Neuronal stem cell (in vitro differentiated cells): ENCODE measurements around the gene STIL.
A peak's percentile ranks its signal among the peaks of the same experiment; 100 is the strongest.
"Not testable (repeated sequence)": the region's sequence is repeated elsewhere in the genome, so short reads cannot be mapped to it uniquely, and the experiment has no call there.

Experiments
- DNase-seq: peaks from one replicate; pipeline ENCODE4 v3.0.0-alpha.2; 2013; ENCODE audit warnings: low spot score
- H2AFZ ChIP-seq: one replicate; pipeline ENCODE4 v1.6.1; 2013; ENCODE audit warnings: mild to moderate bottlenecking, low read length, inconsistent platforms
- H2AK5ac ChIP-seq: 2 replicates; pipeline ENCODE4 v1.6.1; 2013; ENCODE audit warnings: low read depth, mild to moderate bottlenecking, inconsistent platforms, low read length, moderate library complexity, mixed read lengths
- H2BK120ac ChIP-seq: 2 replicates; pipeline ENCODE4 v1.6.1; 2013; ENCODE audit warnings: low read depth, mild to moderate bottlenecking, inconsistent platforms, low read length, moderate library complexity, mixed read lengths
- H2BK12ac ChIP-seq: one replicate; pipeline ENCODE4 v1.6.1; 2013; ENCODE audit warnings: low read length, inconsistent platforms
- H2BK15ac ChIP-seq: 2 replicates; pipeline ENCODE4 v1.6.1; 2013; ENCODE audit warnings: mild to moderate bottlenecking, low read length, inconsistent platforms, mixed read lengths
- H2BK5ac ChIP-seq: one replicate; pipeline ENCODE4 v1.6.1; 2013; ENCODE audit warnings: inconsistent platforms, mild to moderate bottlenecking, low read length, moderate library complexity
- H3K14ac ChIP-seq: one replicate; pipeline ENCODE4 v1.6.1; 2013; ENCODE audit warnings: low read length, inconsistent platforms
- H3K18ac ChIP-seq: 2 replicates; pipeline ENCODE4 v1.6.1; 2013; ENCODE audit warnings: low read length, inconsistent platforms
- H3K23ac ChIP-seq: 2 replicates; pipeline ENCODE4 v1.6.1; 2013; ENCODE audit warnings: low read depth, mild to moderate bottlenecking, mixed read lengths, low read length, inconsistent platforms; ENCODE audit not compliant: poor library complexity
- H3K27ac ChIP-seq: replicated peaks from 3 replicates; pipeline ENCODE4 v1.5.1; 2013; ENCODE audit warnings: low read length, inconsistent platforms
- H3K27me3 ChIP-seq, 3 experiments: 2 replicates each; pipeline ENCODE4 v1.6.1; 2013; ENCODE audit warnings: low read length in 3 of 3, mild to moderate bottlenecking in 2 of 3, inconsistent platforms in 1 of 3, low read depth in 1 of 3, mixed read lengths in 1 of 3, moderate library complexity in 1 of 3; ENCODE audit not compliant: control insufficient read depth in 3 of 3, insufficient read depth in 3 of 3
- H3K36me3 ChIP-seq, 2 donors: replicated peaks in 1 of 2; 2 replicates each; pipeline ENCODE4 v1.6.1; 2013; ENCODE audit warnings: low read length in 2 of 2; ENCODE audit not compliant: control insufficient read depth in 2 of 2, insufficient read depth in 2 of 2
- H3K4ac ChIP-seq: 2 replicates; pipeline ENCODE4 v1.6.1; 2013; ENCODE audit warnings: inconsistent platforms, mild to moderate bottlenecking, low read length, moderate library complexity
- H3K4me1 ChIP-seq, 2 donors: 1 replicate in 1 of 2; 2 replicates in 1 of 2; pipeline ENCODE4 v1.6.1; 2013; ENCODE audit warnings: low read length in 2 of 2, low read depth in 1 of 2; ENCODE audit not compliant: control insufficient read depth in 2 of 2, insufficient read depth in 1 of 2
- H3K4me2 ChIP-seq: one replicate; pipeline ENCODE4 v1.6.1; 2013; ENCODE audit warnings: mild to moderate bottlenecking, low read length, inconsistent platforms; ENCODE audit not compliant: insufficient read depth, poor library complexity, severe bottlenecking
- H3K4me3 ChIP-seq, 2 donors: 2 replicates each; pipeline ENCODE4 v1.5.1; 2013; ENCODE audit warnings: low read length in 2 of 2, mild to moderate bottlenecking in 2 of 2, inconsistent platforms in 1 of 2, moderate library complexity in 1 of 2
- H3K79me1 ChIP-seq: one replicate; pipeline ENCODE4 v1.6.1; 2013; ENCODE audit warnings: low read depth, mild to moderate bottlenecking, inconsistent platforms, low read length, moderate library complexity
- H3K9ac ChIP-seq: one replicate; pipeline ENCODE4 v1.6.1; 2013; ENCODE audit warnings: mild to moderate bottlenecking, low read depth, low read length, inconsistent platforms; ENCODE audit not compliant: poor library complexity
- H3K9me3 ChIP-seq, 2 donors: replicated peaks in 1 of 2; 2 replicates each; pipeline versions ENCODE3 to v1.6.1; 2013; ENCODE audit warnings: low read length in 2 of 2, mild to moderate bottlenecking in 2 of 2, inconsistent platforms in 1 of 2, low read depth in 1 of 2, mixed read lengths in 1 of 2, moderate library complexity in 1 of 2; ENCODE audit not compliant: control insufficient read depth in 2 of 2, insufficient read depth in 1 of 2
- H4K8ac ChIP-seq: one replicate; pipeline ENCODE4 v1.6.1; 2013; ENCODE audit warnings: low read depth, mild to moderate bottlenecking, inconsistent platforms, low read length, moderate library complexity
- H4K91ac ChIP-seq: one replicate; pipeline ENCODE4 v1.6.1; 2013; ENCODE audit warnings: low read length, low read depth, mild to moderate bottlenecking, inconsistent platforms; ENCODE audit not compliant: poor library complexity
- WGBS, 2 donors: extraction: QIAGEN DNeasy Blood & Tissue Kit; methylation state at CpG; one replicate each; pipeline ENCODE4 v1.1.7; 2013; ENCODE audit warnings: missing lambda C conversion rate in 2 of 2, mixed read lengths in 1 of 2; ENCODE audit not compliant: insufficient read length in 2 of 2, insufficient replicate concordance in 1 of 2; ENCODE audit errors: extremely low coverage in 2 of 2; 5-methylcytosine and 5-hydroxymethylcytosine counted together

The STIL gene

DNA sequence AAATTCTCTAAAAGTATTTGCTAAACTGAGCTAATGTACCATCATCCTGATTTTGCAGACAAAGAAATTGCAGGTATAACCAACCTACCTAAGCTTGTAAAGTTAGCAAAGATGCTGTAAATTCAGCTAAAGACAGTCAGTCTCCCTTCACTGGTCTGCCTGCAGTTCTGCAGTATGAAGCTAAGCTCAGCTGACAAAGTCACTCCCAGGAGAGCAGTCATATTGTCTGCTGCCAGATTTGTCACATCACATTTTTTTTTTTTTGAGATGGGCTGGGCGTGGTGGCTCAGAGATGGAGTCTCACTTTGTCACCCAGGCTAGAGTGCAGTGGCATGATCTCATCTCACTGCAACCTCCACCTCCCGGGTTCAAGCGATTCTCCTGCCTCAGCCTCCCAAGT lies 10.7 kb upstream of the STIL start:
- Histone ChIP-seq H2BK120ac (no peak overlapping the region), H2BK12ac (no peak overlapping the region), H2AFZ (no peak overlapping the region), H3K79me1 (no peaks in the 10 kb centered on the region), H3K4me2 (no peak overlapping the region), H4K8ac (no peak overlapping the region), H2BK5ac (no peak overlapping the region), H3K9ac (no peak overlapping the region), H3K23ac (no peak overlapping the region), H3K36me3 (no peaks in the 10 kb centered on the region), H3K27me3 (no peaks in the 10 kb centered on the region), H2BK15ac (no peak overlapping the region), H3K9me3 (no peaks in the 10 kb centered on the region), H3K4ac (no peak overlapping the region), H3K27ac (no peak overlapping the region), H3K14ac (no peak overlapping the region), H4K91ac (no peak overlapping the region), H3K18ac (no peak overlapping the region), H3K4me1 (no peaks in the 10 kb centered on the region), H3K4me3 (no peak overlapping the region), H2AK5ac (no peak overlapping the region)
- DNase-seq: no peak
- no CpG with 5 or more reads among the region's 3 CpGs for WGBS, 2 donors

DNA sequence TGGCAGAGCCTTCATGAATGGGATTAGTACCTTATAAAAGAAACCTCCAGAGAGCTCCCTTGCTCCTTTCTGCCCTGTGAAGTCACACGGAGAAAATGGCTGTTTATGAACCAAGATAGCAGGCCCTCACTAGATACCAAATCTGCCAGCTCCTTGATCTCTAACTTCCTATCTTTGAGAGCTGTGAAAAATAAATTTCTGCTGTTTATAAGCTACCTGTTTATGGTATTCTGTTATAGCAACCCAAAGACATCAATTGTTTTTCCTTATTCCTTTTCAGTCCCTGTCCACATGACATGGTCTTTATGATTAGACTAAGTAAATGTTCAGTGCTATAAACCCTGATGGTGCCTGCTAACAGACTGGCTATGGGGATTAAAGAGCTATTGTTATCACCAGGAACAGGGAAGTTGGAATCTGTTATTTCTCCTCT lies 9.7 kb upstream of the STIL start:
- no peak overlapping the region for H3K18ac ChIP-seq
- H3K9ac ChIP-seq: no peak overlapping the region
- H2BK12ac ChIP-seq: no peak overlapping the region
- H4K91ac ChIP-seq: no peak overlapping the region
- H3K9me3 ChIP-seq: no peaks in the 10 kb centered on the region
- WGBS, 2 donors: no CpG with 5 or more reads among the region's 1 CpG
- H2BK120ac ChIP-seq: no peak overlapping the region
- no peak overlapping the region for H3K4me3 ChIP-seq
- H3K23ac ChIP-seq: no peak overlapping the region
- H3K27me3 ChIP-seq: no peaks in the 10 kb centered on the region
- H3K4me2 ChIP-seq: no peak overlapping the region
- H3K36me3 ChIP-seq: no peaks in the 10 kb centered on the region
- no peak for DNase-seq
- H2BK15ac ChIP-seq: no peak overlapping the region
- no peaks in the 10 kb centered on the region for H3K4me1 ChIP-seq
- peak overlapping the region; percentile 59 for H2AFZ ChIP-seq
- no peak overlapping the region for H3K27ac ChIP-seq
- H2AK5ac ChIP-seq: no peak overlapping the region
- no peak overlapping the region for H3K4ac ChIP-seq
- H2BK5ac ChIP-seq: no peak overlapping the region
- H3K79me1 ChIP-seq: no peaks in the 10 kb centered on the region
- H3K14ac ChIP-seq: no peak overlapping the region
- H4K8ac ChIP-seq: no peak overlapping the region

DNA sequence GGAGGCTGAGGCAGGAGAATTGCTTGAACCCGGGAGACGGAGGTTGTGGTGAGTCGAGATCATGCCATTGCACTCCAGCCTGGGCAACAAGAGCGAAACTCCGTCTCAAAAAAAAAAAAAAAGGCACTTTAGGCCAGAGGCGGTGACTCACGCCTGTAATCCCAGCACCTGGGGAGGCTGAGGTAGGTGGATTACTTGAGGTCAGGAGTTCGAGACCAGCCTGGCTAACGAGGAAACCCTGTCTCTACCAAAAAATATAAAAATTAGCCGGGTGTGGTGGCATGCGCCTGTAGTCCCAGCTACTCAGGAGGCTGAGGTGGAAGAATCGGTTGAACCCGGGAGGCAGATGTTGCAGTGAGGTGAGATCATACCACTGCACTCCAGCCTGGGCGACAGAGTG lies 6.0 kb upstream of the STIL start:
- H3K18ac ChIP-seq, DNase-seq, H2BK12ac ChIP-seq, H3K36me3 ChIP-seq, H3K14ac ChIP-seq, H3K9me3 ChIP-seq, H3K4ac ChIP-seq, H2BK120ac ChIP-seq, H3K27ac ChIP-seq, H3K9ac ChIP-seq, H4K8ac ChIP-seq, H2BK5ac ChIP-seq, H3K4me2 ChIP-seq, H2BK15ac ChIP-seq, H3K4me3 ChIP-seq, H4K91ac ChIP-seq, H3K23ac ChIP-seq, H3K79me1 ChIP-seq, H2AK5ac ChIP-seq, H3K27me3 ChIP-seq, H3K4me1 ChIP-seq, H2AFZ ChIP-seq: not testable (repeated sequence)
- no CpG with 5 or more reads among the region's 14 CpGs for WGBS, 2 donors

DNA sequence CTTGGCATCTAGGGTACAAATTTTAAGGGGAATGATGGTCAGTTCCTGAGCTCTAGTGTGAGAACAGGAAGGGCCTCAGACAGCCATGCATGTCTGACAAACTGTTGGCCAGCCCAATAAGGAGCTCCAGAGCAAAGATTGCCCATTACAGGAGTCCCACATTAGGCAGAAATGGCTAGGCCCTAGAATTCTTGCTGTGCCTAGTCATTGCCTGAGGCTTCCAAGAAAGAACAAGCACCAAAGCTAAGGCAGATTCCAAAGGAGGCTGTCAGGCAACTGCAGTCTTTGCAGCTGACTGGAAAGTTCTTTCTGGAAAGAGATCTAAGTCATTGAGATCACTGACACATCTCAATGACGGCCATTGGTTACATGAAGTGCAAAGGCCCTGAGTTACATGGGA lies 3.9 kb upstream of the STIL start:
- peak overlapping the region; percentile 62 for H2AFZ ChIP-seq
- no peak overlapping the region for H3K9ac ChIP-seq
- H4K8ac ChIP-seq: no peak overlapping the region
- H3K4me1 ChIP-seq: peaks cover 0 to 3% of the 10 kb centered on the region in 2 donors
- no peaks in the 10 kb centered on the region for H3K36me3 ChIP-seq
- no peak overlapping the region for H3K4me3 ChIP-seq
- no peaks in the 10 kb centered on the region for H3K79me1 ChIP-seq
- no peak overlapping the region for H2AK5ac ChIP-seq
- H3K4ac ChIP-seq: no peak overlapping the region
- H3K18ac ChIP-seq: no peak overlapping the region
- no peak overlapping the region for H2BK12ac ChIP-seq
- no peak overlapping the region for H2BK120ac ChIP-seq
- H3K23ac ChIP-seq: no peak overlapping the region
- no peak for DNase-seq
- H3K27me3 ChIP-seq: no peaks in the 10 kb centered on the region
- H3K9me3 ChIP-seq: no peaks in the 10 kb centered on the region
- no peak overlapping the region for H4K91ac ChIP-seq
- no peak overlapping the region for H3K14ac ChIP-seq
- no peak overlapping the region for H2BK15ac ChIP-seq
- no peak overlapping the region for H3K27ac ChIP-seq
- no CpG with 5 or more reads among the region's 1 CpG for WGBS, 2 donors
- no peak overlapping the region for H3K4me2 ChIP-seq
- no peak overlapping the region for H2BK5ac ChIP-seq
